Activated naive CD4-positive, alpha-beta T cell treated with anti-CD3 and anti-CD28 coated beads, Interleukin-2, amount 10 ng/mL, durations not matched to agents 5 hours and 36 hours (primary cell): Measurements from ENCODE around the gene SH3BP2. TPM values are rescaled to one million over a fixed set of nuclear protein-coding genes. Genes with fewer than 3 reads are reported as not detected.

ENCODE experiments used
- total RNA-seq, 2 experiments: library from RNA; stranded (reverse); gene quantifications; one replicate each; pipeline ENCODE4 v1.2.3, GENCODE V29; 2021

SH3BP2 gene, protein sequence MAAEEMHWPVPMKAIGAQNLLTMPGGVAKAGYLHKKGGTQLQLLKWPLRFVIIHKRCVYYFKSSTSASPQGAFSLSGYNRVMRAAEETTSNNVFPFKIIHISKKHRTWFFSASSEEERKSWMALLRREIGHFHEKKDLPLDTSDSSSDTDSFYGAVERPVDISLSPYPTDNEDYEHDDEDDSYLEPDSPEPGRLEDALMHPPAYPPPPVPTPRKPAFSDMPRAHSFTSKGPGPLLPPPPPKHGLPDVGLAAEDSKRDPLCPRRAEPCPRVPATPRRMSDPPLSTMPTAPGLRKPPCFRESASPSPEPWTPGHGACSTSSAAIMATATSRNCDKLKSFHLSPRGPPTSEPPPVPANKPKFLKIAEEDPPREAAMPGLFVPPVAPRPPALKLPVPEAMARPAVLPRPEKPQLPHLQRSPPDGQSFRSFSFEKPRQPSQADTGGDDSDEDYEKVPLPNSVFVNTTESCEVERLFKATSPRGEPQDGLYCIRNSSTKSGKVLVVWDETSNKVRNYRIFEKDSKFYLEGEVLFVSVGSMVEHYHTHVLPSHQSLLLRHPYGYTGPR
- 100 to 1,000 TPM in 1 of 2 experiments, 10 to 100 TPM in 1; 90.0 to 100 TPM for total RNA-seq

DNA sequence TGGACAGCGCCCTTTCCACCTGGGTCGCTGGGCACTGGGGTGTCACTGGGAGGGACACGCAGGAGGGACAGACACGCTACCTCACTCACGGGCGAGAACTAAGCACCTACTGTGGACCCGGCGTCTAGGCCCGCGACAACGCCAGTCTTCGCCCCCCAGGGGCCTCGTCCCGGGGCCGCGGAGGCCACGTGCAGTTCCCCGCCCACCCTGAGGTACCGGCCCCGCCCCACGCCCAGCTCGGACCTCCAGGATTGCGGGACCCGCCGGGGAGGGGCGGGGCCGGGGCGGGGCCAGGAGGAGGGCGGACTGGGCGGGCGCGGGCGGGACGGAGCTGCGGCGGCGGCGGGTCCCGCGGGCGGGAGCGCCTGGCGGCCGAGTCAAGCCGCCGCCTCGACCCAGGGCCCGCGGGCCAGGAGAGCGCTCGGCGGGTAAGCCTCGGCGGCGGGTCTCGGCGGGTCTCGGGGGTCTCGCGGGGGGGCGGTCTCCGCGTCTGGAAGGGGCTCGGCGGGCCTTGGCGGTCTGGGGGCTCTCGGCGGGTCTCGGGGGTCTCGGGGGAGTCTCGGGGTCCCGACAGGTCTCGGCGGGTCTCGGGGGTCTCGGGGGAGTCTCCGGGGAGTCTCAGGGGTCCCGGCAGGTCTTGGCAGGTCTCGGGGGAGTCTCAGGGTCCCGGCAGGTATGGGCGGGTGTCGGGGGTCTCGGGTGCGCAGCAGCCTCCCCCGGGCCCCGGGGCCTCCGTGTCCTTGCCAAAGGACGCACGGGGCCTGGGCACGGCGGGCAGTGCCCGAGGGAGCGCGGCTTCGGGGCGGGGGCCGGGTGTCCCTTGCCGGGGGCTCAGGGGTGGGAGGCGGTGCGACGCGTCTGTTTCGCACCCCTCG is at the start of gene SH3BP2:
SH3BP2 (plus strand) TSS at position 375 of the 875 bp plus-strand sequence. CDS start 27,533 bp downstream, outside the sequence.

DNA sequence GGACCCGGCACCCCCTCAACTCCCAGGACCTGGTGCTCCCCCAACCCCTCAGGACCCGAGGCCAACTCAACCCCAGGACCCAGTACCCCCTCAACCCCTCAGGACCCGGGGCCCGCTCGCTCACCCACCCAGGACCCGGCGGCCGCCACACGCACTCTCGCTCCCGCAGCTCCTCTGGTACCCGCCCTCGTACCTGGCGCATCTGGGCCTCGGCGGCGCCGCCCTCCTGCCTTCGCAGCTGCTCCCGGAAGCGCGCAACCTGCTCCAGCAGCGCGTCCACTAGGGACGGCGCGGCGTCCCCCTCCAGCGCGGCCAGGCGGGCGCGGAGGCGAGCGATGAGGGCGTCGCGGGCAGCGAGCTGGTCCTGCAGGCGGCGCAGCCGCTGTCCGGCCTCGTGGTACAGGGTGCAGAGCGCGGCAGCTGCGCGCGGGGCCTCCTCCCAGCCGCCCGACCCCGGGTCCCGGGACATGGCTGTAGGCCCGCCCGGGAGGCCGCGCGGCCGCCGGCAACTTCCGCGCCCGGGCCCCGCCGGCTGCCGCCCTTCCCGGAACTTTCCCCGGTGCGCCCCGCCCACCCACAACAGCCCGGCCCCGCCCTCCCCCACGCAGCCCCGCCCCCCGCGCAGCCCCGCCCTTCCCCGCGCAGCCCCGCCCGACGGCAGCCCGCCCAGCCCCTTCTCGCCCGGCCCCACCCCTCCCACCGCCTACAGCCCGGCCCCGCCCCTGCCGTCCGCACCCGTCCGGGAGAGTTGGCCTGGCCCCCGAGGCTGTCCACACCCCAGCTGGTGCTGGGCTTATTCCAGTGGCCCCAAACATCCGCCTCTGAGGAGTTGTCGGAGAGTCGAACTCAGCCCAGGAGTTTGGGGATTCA is 36.8 kb upstream of the SH3BP2 start, which contains the start of gene TNIP2:
TNIP2 (minus strand) TSS at position 516 of the 870 bp plus-strand sequence; CDS start at position 469, 47 bp downstream.

DNA sequence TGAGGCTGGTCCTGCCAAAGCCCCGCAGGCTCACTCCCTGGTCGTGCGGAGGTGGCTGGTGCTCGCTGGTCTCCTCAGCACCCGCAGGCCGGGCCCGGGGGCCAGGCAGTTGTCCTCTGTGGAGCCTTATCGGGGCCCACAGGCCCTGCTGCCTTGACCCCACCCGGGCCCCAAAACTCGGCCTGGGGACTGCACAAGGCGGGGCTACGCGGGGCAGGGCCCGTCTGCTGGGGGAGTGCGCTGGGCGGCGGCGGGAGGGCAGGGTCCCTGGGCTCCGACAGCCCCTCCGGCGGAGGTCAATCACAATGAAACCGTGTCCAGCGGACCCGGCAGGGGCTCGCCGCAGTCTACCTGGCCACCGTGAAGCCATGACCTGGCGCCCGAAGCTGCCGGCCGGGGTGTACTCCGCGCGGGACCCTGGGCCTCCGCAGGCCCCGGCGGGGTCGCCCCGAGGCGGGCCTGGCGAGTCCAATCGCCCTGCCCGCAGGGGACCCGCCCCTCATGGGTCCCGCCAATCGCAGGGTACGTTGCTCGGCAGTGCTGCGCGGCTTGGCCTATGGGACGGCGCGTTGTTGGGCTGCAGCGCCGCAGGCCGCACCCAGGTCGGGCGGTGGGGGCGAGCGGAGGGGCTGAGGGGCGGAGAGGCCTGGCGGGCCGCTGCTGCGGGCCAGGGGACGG is 50.5 kb downstream of the SH3BP2 start, which contains the start of gene ADD1:
ADD1 (plus strand) TSS at position 582 of the 678 bp plus-strand sequence. CDS start 32,072 bp downstream, outside the sequence.

Other genes starting within 250 kb of the SH3BP2 start
- 10 to 100 TPM; 36.4 to 41.5 TPM for gene TNIP2, start 36.7 kb upstream of the SH3BP2 start, total RNA-seq
- 100 to 1,000 TPM; 251 to 258 TPM for gene ADD1, start 50.8 kb downstream of the SH3BP2 start, total RNA-seq
- 10 to 100 TPM; 38.3 to 39.0 TPM for gene NOP14, start 170.3 kb downstream of the SH3BP2 start, total RNA-seq
- gene GRK4, start 170.5 kb downstream of the SH3BP2 start, total RNA-seq: 1 to 10 TPM; 2.4 to 3.3 TPM